Naive thymus-derived CD8-positive, alpha-beta T cell (primary cell): ENCODE results near the gene PPM1H. TPM values are rescaled to one million over a fixed set of nuclear protein-coding genes. Genes with fewer than 3 reads are reported as not detected.

Experiments
- ATAC-seq, 2 donors: fragments of 150-1000 bp; cut with Tn5 transposase in 1 of 2; sonication (Bioruptor Pico), chemical (Tn5 transposase) in 1 of 2; 1 replicate in 1 of 2; 2 replicates in 1 of 2; pipeline ENCODE4 v1.10.0; 2021; ENCODE audit warnings: mild to moderate bottlenecking in 2 of 2, moderate library complexity in 2 of 2
- POLR2A ChIA-PET: fragments of 350-600 bp; sonication (Branson Sonifier 250); formaldehyde crosslinking; loops from one replicate; lab custom pipeline; 2021; ENCODE audit warnings: antibody characterized with exemption; lab: Charles Lee
- DNase-seq, 10 donors: peaks; one replicate each; pipeline versions ENCODE4 v3.0.0 to v3.0.0-alpha.2; 2020 to 2022
- H3K27ac Mint-ChIP-seq, 10 donors: one replicate each; pipeline ENCODE4 v1.8.0; 2020 to 2022; ENCODE audit warnings: mild to moderate bottlenecking in 10 of 10, mixed read lengths in 10 of 10, moderate library complexity in 4 of 10, inconsistent platforms in 1 of 10
- H3K27me3 Mint-ChIP-seq, 5 donors: one replicate each; pipeline ENCODE4 v1.8.0; 2021 to 2022; ENCODE audit warnings: mixed read lengths in 5 of 5
- H3K36me3 Mint-ChIP-seq, 3 donors: one replicate each; pipeline ENCODE4 v1.8.0; 2020 to 2022; ENCODE audit warnings: mixed read lengths in 3 of 3, mild to moderate bottlenecking in 2 of 3, inconsistent platforms in 1 of 3
- H3K4me1 Mint-ChIP-seq, 4 donors: one replicate each; pipeline ENCODE4 v1.8.0; 2021 to 2022; ENCODE audit warnings: mixed read lengths in 4 of 4
- H3K4me3 Mint-ChIP-seq, 10 donors: one replicate each; pipeline ENCODE4 v1.8.0; 2020 to 2022; ENCODE audit warnings: mild to moderate bottlenecking in 10 of 10, mixed read lengths in 10 of 10, moderate library complexity in 6 of 10, inconsistent platforms in 1 of 10
- H3K9me3 Mint-ChIP-seq, 9 donors: one replicate each; pipeline ENCODE4 v1.8.0; 2020 to 2022; ENCODE audit warnings: mixed read lengths in 9 of 9, mild to moderate bottlenecking in 3 of 9, inconsistent platforms in 1 of 9, moderate library complexity in 1 of 9
- polyA plus RNA-seq, 3 donors: library from polyadenylated mRNA; unstranded; fragments of 300-500 nt; fragmentation: Illumina TruSeq; gene quantifications; one replicate each; pipeline ENCODE4 v1.2.3, GENCODE V29; 2021
- total RNA-seq, 8 experiments: library from RNA in 2 of 8; stranded (reverse) in 2 of 8; gene quantifications; one replicate each; pipeline ENCODE4 v1.2.3 and lab custom pipeline; 2021 to 2026

Gene PPM1H
- total and polyA plus RNA-seq, 5 experiments from 2014 or later, result not detected

GRCh38 chr12:62933602-62934238 lies 1.2 kb downstream of the PPM1H start:
- Mint-ChIP-seq H3K4me3 (peak overlapping the region; percentile 61 to 91 (median 84)), H3K27me3 (peaks cover 24 to 62% (median 39%) of the 10 kb centered on the region in 5 donors), H3K4me1 (peaks cover 9 to 18% (median 13%) of the 10 kb centered on the region in 4 donors), H3K9me3 (peaks cover 0 to 2% (median 0%) of the 10 kb centered on the region in 9 donors), H3K27ac (peak overlapping the region in 2 of 10 donors; percentile 25 to 73), H3K36me3 (peaks cover 0 to 4% (median 0%) of the 10 kb centered on the region in 3 donors)
- ATAC-seq (no peak), DNase-seq (no peak)
- POLR2A ChIA-PET, result no interaction called here

DNA sequence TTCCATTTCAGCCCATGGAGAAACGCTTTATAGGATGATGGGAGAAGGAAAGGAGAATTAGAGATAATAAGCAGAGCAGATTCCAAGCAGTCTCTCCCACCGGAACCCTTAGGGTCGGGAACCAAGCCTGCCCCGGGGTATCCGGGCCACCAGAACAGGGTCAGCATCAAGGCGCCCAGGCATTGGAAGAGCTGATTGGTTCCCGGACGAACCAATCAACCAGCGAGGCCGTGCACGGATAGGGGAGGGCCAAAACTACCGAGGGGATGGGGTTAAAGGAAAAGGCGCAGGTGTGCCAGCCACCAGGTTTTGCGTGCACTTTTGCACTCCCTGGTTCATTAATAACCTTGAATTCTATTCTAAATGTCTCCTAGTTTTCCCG lies 1.7 kb downstream of the PPM1H start:
- peak overlapping the region in 9 of 10 donors; percentile 79 to 91 (median 84) for H3K4me3 Mint-ChIP-seq
- peaks cover 0 to 4% (median 0%) of the 10 kb centered on the region in 3 donors for H3K36me3 Mint-ChIP-seq
- H3K27me3 Mint-ChIP-seq, result peaks cover 27 to 67% (median 40%) of the 10 kb centered on the region in 5 donors
- peaks cover 0 to 2% (median 0%) of the 10 kb centered on the region in 9 donors for H3K9me3 Mint-ChIP-seq
- no peak overlapping the region for H3K27ac Mint-ChIP-seq
- POLR2A ChIA-PET, result no interaction called here
- H3K4me1 Mint-ChIP-seq, result peaks cover 9 to 18% (median 13%) of the 10 kb centered on the region in 4 donors
- ATAC-seq, result no peak
- DNase-seq, result no peak

- peaks cover 26 to 62% (median 39%) of the 10 kb centered on the region in 5 donors for H3K27me3 Mint-ChIP-seq
Measured at GRCh38 chr12:62931477-62931876, 3.5 kb downstream of the PPM1H start.

DNA sequence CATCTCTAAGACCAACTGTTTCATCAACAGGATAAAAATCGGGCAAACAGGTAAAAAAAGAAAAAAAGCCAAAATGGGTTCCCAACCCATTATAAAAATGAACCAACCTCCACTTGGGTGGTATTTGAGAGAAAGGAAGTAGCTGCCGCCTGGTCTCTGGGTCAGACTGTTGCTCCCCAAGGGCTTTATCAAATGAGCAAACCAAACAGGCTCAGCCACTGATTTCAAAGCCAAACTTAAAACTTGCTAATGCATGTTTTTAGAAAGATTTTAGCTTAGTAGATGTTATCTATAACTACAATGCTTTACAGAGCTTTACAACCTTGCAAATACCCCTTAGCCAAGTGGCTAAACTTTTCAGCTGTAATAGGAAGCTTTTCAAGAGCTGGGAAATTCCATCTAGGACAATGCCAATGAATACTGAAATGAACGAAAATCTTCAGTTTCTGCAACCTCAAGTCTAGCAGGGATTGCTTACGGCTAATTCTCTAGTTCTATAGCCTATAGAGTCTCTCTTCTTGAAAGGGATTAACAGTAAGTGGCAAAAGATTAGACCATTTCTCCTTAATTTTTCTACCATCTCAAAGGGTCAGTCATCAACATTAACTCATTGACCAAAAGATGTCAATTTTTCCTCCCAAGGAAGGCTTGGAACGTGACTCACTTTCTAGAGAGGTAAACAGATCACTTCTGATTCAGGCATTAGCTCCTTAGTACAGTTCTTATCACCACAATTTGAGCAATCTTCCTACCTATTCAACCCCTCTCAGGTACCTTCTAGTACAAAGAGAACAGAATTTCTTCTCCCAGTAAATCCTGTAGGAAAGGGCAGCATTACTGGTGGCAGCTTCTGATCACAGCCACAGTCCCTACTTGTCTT lies 4.2 kb downstream of the PPM1H start:
- peaks cover 0 to 4% (median 0%) of the 10 kb centered on the region in 3 donors for H3K36me3 Mint-ChIP-seq
- peaks cover 0 to 2% (median 0%) of the 10 kb centered on the region in 9 donors for H3K9me3 Mint-ChIP-seq
- peaks cover 26 to 58% (median 35%) of the 10 kb centered on the region in 5 donors for H3K27me3 Mint-ChIP-seq
- H3K4me1 Mint-ChIP-seq, result peaks cover 9 to 18% (median 13%) of the 10 kb centered on the region in 4 donors
- DNase-seq, result no peak
- ATAC-seq, result no peak
- H3K27ac Mint-ChIP-seq, result no peak overlapping the region
- POLR2A ChIA-PET, result no interaction called here
- no peak overlapping the region for H3K4me3 Mint-ChIP-seq

More at GRCh38 chr12:62931477-62931876, 3.5 kb downstream of the PPM1H start:
- peaks cover 0 to 4% (median 0%) of the 10 kb centered on the region in 3 donors for H3K36me3 Mint-ChIP-seq
- DNase-seq (no peak), ATAC-seq (no peak)
- peaks cover 0 to 2% (median 0%) of the 10 kb centered on the region in 9 donors for H3K9me3 Mint-ChIP-seq
- H3K27ac Mint-ChIP-seq, result no peak overlapping the region
- H3K4me1 Mint-ChIP-seq, result peaks cover 9 to 18% (median 13%) of the 10 kb centered on the region in 4 donors
- POLR2A ChIA-PET, result no interaction called here
- no peak overlapping the region for H3K4me3 Mint-ChIP-seq

- Mint-ChIP-seq H3K27me3 (peaks cover 20 to 50% (median 25%) of the 10 kb centered on the region in 5 donors), H3K4me1 (peaks cover 3 to 9% (median 6%) of the 10 kb centered on the region in 4 donors), H3K4me3 (no peak overlapping the region), H3K27ac (no peak overlapping the region), H3K36me3 (peaks cover 0 to 4% (median 0%) of the 10 kb centered on the region in 3 donors), H3K9me3 (peaks cover 0 to 2% (median 0%) of the 10 kb centered on the region in 9 donors)
- POLR2A ChIA-PET, result no interaction called here
- ATAC-seq, result no peak
- DNase-seq, result no peak
Measured at GRCh38 chr12:62928632-62929031, 6.3 kb downstream of the PPM1H start.

- Mint-ChIP-seq H3K4me3 (no peak overlapping the region), H3K27me3 (peaks cover 5 to 20% (median 5%) of the 10 kb centered on the region in 5 donors), H3K9me3 (no peaks in the 10 kb centered on the region), H3K4me1 (no peaks in the 10 kb centered on the region), H3K36me3 (no peaks in the 10 kb centered on the region), H3K27ac (no peak overlapping the region)
- POLR2A ChIA-PET, result no interaction called here
- ATAC-seq (no peak), DNase-seq (no peak)
Measured at GRCh38 chr12:62925680-62926079, 9.3 kb downstream of the PPM1H start.

DNA sequence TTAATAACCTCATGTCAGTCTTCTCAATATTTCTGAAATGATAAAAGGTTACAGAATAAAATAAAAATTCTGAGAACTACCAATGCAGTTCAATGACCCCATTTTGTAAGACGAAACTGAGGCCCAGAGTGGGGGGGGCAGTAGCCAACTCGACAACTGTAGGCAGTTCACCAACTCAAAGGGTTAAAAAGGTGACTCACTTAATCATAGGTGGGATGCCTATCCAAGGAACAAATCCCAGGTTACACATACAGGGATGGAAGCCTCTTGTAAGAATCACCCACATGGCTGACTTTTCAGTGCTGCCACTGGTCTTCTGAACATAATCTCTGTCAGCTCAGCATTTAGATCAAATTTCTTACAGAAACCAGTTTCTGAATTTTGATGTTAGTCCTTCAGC lies 10.9 kb downstream of the PPM1H start:
- H3K36me3 Mint-ChIP-seq, result no peaks in the 10 kb centered on the region
- H3K4me3 Mint-ChIP-seq, result no peak overlapping the region
- no peaks in the 10 kb centered on the region for H3K4me1 Mint-ChIP-seq
- no peak overlapping the region for H3K27ac Mint-ChIP-seq
- ATAC-seq, result no peak
- POLR2A ChIA-PET, result no interaction called here
- no peaks in the 10 kb centered on the region for H3K9me3 Mint-ChIP-seq
- no peak for DNase-seq
- peaks cover 0 to 9% (median 4%) of the 10 kb centered on the region in 5 donors for H3K27me3 Mint-ChIP-seq

DNA sequence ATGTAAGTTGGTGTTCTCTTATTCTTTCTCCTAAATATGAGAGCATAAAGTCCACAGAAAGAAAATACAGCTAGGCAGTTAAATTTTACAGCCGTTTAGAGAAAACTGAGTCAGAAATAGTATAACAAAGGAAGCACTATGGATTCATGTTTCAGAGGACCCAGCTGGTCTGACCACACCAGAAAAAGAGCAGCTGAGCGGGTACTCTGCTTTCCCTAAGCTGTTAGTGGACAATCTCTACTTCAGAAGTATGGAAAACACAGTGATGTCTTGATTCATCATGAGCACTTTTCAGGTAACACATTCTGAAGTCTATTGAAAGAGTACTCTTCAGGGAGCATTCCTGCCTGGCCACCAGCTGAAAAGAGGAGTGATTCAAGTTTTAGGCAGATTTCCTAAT lies 12.4 kb downstream of the PPM1H start:
- Mint-ChIP-seq H3K4me1 (no peaks in the 10 kb centered on the region), H3K27me3 (peaks cover 0 to 7% (median 3%) of the 10 kb centered on the region in 5 donors), H3K36me3 (no peaks in the 10 kb centered on the region), H3K9me3 (no peaks in the 10 kb centered on the region), H3K4me3 (no peak overlapping the region), H3K27ac (no peak overlapping the region)
- ATAC-seq, result no peak
- POLR2A ChIA-PET, result no interaction called here
- DNase-seq, result no peak

- no peak for DNase-seq
- H3K27me3 Mint-ChIP-seq, result peaks cover 0 to 13% (median 3%) of the 10 kb centered on the region in 5 donors
- no peak overlapping the region for H3K27ac Mint-ChIP-seq
- no peak for ATAC-seq
- H3K4me1 Mint-ChIP-seq, result peaks cover 0 to under 1% (median 0%) of the 10 kb centered on the region in 4 donors
- POLR2A ChIA-PET, result no interaction called here
- H3K4me3 Mint-ChIP-seq, result no peak overlapping the region
- no peaks in the 10 kb centered on the region for H3K9me3 Mint-ChIP-seq
- H3K36me3 Mint-ChIP-seq, result no peaks in the 10 kb centered on the region
Measured at GRCh38 chr12:62919838-62920237, 15.1 kb downstream of the PPM1H start.

GRCh38 chr12:62917926-62918325 lies 17.0 kb downstream of the PPM1H start:
- no peak overlapping the region for H3K4me3 Mint-ChIP-seq
- H3K36me3 Mint-ChIP-seq, result no peaks in the 10 kb centered on the region
- peaks cover 0 to 3% (median 0%) of the 10 kb centered on the region in 4 donors for H3K4me1 Mint-ChIP-seq
- H3K9me3 Mint-ChIP-seq, result no peaks in the 10 kb centered on the region
- H3K27me3 Mint-ChIP-seq, result peaks cover 0 to 18% (median 5%) of the 10 kb centered on the region in 5 donors
- POLR2A ChIA-PET, result no interaction called here
- DNase-seq (no peak), ATAC-seq (no peak)
- no peak overlapping the region for H3K27ac Mint-ChIP-seq

DNA sequence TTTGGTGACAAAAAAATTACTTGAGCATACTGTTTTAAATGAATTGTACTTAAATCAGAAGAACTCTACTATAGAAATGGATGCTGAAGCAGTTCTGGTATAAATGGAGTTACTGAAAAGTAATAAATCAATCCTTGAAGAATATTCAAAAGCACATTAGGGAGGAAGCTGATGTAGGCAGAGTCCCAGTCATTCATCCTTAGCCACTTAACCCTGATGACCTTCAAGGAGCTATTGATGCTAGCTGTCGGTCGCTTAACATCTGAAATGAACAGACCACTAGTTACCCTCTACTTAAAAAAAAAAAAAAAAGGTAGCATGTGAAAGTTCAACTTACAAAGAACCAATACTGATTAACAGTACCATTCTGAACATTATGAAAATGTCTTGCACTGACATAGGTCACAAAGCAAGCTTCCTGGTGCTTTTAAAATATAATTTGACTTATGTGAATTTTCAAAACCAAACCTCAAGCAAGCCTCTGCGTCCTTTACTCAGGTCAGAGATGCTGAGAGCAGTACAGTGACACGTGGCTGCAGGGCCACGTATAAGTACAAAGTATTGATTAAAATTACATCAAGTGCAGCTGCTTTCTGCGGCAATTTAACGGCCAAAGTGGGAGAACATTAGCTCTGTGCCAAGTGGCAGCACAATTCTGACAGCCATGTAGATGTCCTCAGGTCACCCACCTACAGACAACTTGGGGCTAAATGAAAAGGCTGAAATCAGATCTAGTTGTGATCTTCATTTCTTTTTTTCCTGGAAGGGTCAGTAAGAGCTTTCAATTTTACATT lies 18.1 kb downstream of the PPM1H start:
- peaks cover 0 to 24% (median 7%) of the 10 kb centered on the region in 5 donors for H3K27me3 Mint-ChIP-seq

DNA sequence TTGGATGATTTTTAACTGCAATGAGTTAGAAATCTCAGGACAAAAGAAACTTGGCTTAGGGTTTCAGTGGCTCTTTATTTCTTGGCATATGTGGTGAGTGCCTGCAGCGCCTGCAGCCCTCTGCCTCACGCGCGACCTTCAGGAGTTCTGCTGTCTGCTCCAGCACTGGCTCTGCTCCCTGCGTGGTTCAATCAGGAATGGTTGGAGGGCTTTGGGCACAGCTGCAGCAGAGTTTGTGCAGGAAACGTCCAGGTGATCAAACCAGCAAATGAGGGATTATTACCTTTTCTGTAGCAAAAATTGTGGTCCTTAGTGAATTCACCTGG lies 19.8 kb downstream of the PPM1H start:
- Mint-ChIP-seq H3K4me3 (no peak overlapping the region), H3K27ac (no peak overlapping the region), H3K27me3 (peaks cover 0 to 20% (median 5%) of the 10 kb centered on the region in 5 donors), H3K9me3 (no peaks in the 10 kb centered on the region), H3K4me1 (peaks cover 0 to 3% (median 0%) of the 10 kb centered on the region in 4 donors), H3K36me3 (no peaks in the 10 kb centered on the region)
- POLR2A ChIA-PET, result no interaction called here
- no peak for ATAC-seq
- DNase-seq, result no peak

More for the DNA sequence above, 18.1 kb downstream of the PPM1H start:
- no peak overlapping the region for H3K4me3 Mint-ChIP-seq
- H3K9me3 Mint-ChIP-seq, result no peaks in the 10 kb centered on the region
- H3K36me3 Mint-ChIP-seq, result no peaks in the 10 kb centered on the region
- peaks cover 0 to 3% (median 0%) of the 10 kb centered on the region in 4 donors for H3K4me1 Mint-ChIP-seq
- no peak for DNase-seq
- no peak for ATAC-seq
- no peak overlapping the region for H3K27ac Mint-ChIP-seq
- POLR2A ChIA-PET, result no interaction called here
